ENCODE results near the gene RAB20. TPM values are rescaled to one million over a fixed set of nuclear protein-coding genes. Genes with fewer than 3 reads are reported as not detected.
"Not testable (repeated sequence)": the region's sequence is repeated elsewhere in the genome, so short reads cannot be mapped to it uniquely, and the experiment has no call there.

RAB20 gene
- total and polyA plus RNA-seq, 4 donors: 35.8 to 118 (median 45.4) TPM

DNA sequence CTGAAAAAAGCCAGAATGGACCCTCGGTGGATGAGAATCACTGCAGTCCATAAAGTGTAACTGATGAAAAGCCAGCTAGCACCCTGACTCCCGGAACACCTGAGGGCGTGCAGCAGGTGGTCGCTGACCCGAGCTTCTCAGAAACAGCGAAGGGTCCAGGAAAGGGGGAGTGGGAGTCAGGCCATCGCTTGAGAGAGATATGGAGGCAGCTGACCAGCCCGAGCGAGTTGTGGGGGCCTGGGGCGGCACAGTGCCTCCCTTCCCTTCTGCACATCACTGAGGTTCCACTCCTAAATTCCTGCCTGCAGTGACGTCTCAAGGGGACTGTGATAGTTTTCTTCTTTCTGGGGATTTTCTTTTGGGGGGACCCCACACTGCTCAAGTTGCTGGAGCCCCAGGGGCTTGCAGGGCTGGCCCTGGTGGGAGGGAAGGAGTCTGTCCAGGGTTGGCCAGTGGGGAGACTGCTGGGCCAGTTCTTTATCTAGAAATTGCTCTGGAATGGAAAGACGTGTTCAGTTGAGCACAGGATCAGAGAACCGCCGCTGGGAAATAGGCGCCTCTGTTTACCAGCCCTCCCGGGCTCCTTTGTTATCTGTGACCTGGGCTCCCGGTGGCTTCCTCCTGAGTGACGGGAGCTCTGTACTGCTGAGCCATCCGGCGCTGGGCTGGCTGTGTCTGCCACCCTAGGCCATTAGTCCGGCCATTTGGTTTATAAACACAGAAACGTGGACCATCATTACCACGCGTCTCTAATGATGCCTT is 71.3 kb downstream of the RAB20 start:
- Histone ChIP-seq H3K36me3 (ENCODE audit: control insufficient read depth in 4 of 4, insufficient read depth in 4 of 4, low read length in 4 of 4) (peaks cover 16 to 39% (median 26%) of the 10 kb centered on the region in 4 donors), H3K27ac (ENCODE audit: low read depth in 1 of 2, low read length in 1 of 2) (no peak overlapping the region), H3K9ac (ENCODE audit: insufficient read depth in 1 of 2, low read length in 2 of 2) (no peak overlapping the region), H3K4me1 (ENCODE audit: control insufficient read depth in 5 of 5, insufficient read depth in 5 of 5, low read length in 5 of 5) (no peaks in the 10 kb centered on the region), H3K27me3 (ENCODE audit: control insufficient read depth in 3 of 3, insufficient read depth in 3 of 3, low read length in 2 of 3) (no peaks in the 10 kb centered on the region), H3K4me3 (no peak overlapping the region), H3K9me3 (ENCODE audit: control insufficient read depth in 4 of 4, insufficient read depth in 3 of 4, low read length in 3 of 4) (no peaks in the 10 kb centered on the region)
- WGBS, 2 donors: 84 to 94% methylated on average over 24 of the region's 24 CpGs
- DNase-seq (no peak), ATAC-seq (ENCODE audit: insufficient read depth, low FRiP score) (no peak)
- TF ChIP-seq, protein P1, sequence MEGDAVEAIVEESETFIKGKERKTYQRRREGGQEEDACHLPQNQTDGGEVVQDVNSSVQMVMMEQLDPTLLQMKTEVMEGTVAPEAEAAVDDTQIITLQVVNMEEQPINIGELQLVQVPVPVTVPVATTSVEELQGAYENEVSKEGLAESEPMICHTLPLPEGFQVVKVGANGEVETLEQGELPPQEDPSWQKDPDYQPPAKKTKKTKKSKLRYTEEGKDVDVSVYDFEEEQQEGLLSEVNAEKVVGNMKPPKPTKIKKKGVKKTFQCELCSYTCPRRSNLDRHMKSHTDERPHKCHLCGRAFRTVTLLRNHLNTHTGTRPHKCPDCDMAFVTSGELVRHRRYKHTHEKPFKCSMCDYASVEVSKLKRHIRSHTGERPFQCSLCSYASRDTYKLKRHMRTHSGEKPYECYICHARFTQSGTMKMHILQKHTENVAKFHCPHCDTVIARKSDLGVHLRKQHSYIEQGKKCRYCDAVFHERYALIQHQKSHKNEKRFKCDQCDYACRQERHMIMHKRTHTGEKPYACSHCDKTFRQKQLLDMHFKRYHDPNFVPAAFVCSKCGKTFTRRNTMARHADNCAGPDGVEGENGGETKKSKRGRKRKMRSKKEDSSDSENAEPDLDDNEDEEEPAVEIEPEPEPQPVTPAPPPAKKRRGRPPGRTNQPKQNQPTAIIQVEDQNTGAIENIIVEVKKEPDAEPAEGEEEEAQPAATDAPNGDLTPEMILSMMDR (IDR thresholded peaks at IDR 0.05; ENCODE audit: control extremely low read depth, extremely low read depth): no peak

DNA sequence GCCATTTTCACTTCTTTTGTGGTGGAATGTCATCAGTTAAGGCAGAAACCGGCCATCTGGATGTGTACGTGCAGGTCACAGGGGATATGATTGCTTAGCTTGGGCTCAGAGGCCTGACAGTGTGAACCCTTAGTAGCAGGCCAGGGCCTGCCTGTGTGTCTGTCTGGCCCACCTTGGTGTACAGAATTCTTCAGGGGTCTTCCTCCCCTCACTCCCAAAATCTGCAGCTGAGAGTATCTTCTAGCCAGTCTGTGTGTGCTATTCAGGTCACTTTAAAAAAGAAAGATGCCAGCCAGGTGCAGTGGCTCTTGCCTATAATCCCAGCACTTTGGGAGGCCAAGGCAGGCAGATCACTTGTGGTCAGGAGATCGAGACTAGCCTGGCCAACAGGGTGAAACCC is 74.6 kb downstream of the RAB20 start:
- not testable (repeated sequence) for H3K4me3 ChIP-seq

DNA sequence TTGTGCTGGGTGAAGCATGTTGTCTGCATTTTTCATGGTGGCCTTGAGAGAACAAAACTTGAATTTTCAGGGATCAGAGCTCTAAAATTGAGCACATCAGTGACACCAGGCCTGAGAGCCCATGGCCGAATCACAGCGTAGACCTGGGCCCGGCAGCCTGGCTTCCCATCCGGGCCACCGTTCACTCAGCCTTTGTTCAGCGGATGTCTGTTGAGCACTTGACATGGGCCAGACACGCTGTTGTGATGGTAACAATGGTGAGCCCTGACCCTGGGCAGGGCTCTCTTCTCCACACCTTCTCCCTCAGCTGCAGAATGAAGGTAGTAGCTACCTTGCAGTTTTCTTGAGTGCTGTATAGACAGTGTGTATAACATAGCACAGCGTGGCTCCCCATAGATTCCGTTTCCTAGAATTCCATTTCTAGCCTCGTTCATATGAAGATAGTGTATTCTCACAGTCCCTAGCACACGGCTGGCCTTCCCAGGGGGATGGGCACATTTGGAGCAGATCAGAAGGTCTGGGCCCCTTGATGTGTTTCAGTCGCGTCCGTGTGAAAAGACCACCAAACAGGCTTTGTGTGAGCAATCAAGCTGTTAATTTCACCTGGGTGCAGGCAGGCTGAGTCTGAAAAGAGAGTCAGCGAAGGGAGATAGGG is 75.3 kb downstream of the RAB20 start:
- H3K9me3 ChIP-seq (ENCODE audit: control insufficient read depth in 4 of 4, insufficient read depth in 3 of 4, low read length in 3 of 4): no peaks in the 10 kb centered on the region
- no peak for DNase-seq
- no peak for ATAC-seq (ENCODE audit: insufficient read depth, low FRiP score)
- H3K27ac ChIP-seq (ENCODE audit: low read depth in 1 of 2, low read length in 1 of 2): no peak overlapping the region
- no peaks in the 10 kb centered on the region for H3K27me3 ChIP-seq (ENCODE audit: control insufficient read depth in 3 of 3, insufficient read depth in 3 of 3, low read length in 2 of 3)
- peaks cover 14 to 36% (median 25%) of the 10 kb centered on the region in 4 donors for H3K36me3 ChIP-seq (ENCODE audit: control insufficient read depth in 4 of 4, insufficient read depth in 4 of 4, low read length in 4 of 4)
- no peak overlapping the region for H3K4me3 ChIP-seq
- H3K4me1 ChIP-seq (ENCODE audit: control insufficient read depth in 5 of 5, insufficient read depth in 5 of 5, low read length in 5 of 5): no peaks in the 10 kb centered on the region
- 91 to 93% methylated on average over 15 of the region's 15 CpGs for WGBS, 2 donors
- TF ChIP-seq, protein P1 (IDR thresholded peaks at IDR 0.05; ENCODE audit: control extremely low read depth, extremely low read depth): no peak
- no peak overlapping the region for H3K9ac ChIP-seq (ENCODE audit: insufficient read depth in 1 of 2, low read length in 2 of 2)

More for the DNA sequence above, 74.6 kb downstream of the RAB20 start:
- H3K9me3 ChIP-seq (ENCODE audit: control insufficient read depth in 4 of 4, insufficient read depth in 3 of 4, low read length in 3 of 4); H3K9ac ChIP-seq (ENCODE audit: insufficient read depth in 1 of 2, low read length in 2 of 2); H3K27me3 ChIP-seq (ENCODE audit: control insufficient read depth in 3 of 3, insufficient read depth in 3 of 3, low read length in 2 of 3); DNase-seq; H3K4me1 ChIP-seq (ENCODE audit: control insufficient read depth in 5 of 5, insufficient read depth in 5 of 5, low read length in 5 of 5); H3K27ac ChIP-seq (ENCODE audit: low read depth in 1 of 2, low read length in 1 of 2); ATAC-seq (ENCODE audit: insufficient read depth, low FRiP score): not testable (repeated sequence)
- WGBS, 2 donors: 81 to 87% methylated on average over 3 of the region's 3 CpGs
- peaks cover 14 to 42% (median 27%) of the 10 kb centered on the region in 4 donors for H3K36me3 ChIP-seq (ENCODE audit: control insufficient read depth in 4 of 4, insufficient read depth in 4 of 4, low read length in 4 of 4)

DNA sequence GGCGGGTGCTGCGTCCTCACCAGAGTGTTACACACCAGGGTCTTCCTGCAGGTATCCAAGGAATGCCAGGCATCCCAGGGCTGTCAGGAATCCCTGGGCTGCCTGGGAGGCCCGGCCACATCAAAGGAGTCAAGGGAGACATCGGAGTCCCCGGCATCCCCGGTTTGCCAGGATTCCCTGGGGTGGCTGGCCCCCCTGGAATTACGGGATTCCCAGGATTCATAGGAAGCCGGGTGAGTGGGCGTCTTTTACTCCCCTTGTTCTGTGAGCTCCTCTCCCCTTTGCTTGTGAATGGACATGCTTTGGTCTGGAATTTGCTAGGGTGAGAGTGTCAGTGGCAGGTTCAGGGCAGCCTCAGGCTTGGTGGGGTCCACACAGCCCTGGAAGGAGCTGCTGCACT is 75.9 kb downstream of the RAB20 start:
- ATAC-seq (ENCODE audit: insufficient read depth, low FRiP score) (no peak), DNase-seq (no peak)
- Histone ChIP-seq H3K9ac (ENCODE audit: insufficient read depth in 1 of 2, low read length in 2 of 2) (no peak overlapping the region), H3K27ac (ENCODE audit: low read depth in 1 of 2, low read length in 1 of 2) (no peak overlapping the region), H3K4me3 (no peak overlapping the region), H3K4me1 (ENCODE audit: control insufficient read depth in 5 of 5, insufficient read depth in 5 of 5, low read length in 5 of 5) (no peaks in the 10 kb centered on the region), H3K9me3 (ENCODE audit: control insufficient read depth in 4 of 4, insufficient read depth in 3 of 4, low read length in 3 of 4) (no peaks in the 10 kb centered on the region), H3K27me3 (ENCODE audit: control insufficient read depth in 3 of 3, insufficient read depth in 3 of 3, low read length in 2 of 3) (no peaks in the 10 kb centered on the region), H3K36me3 (ENCODE audit: control insufficient read depth in 4 of 4, insufficient read depth in 4 of 4, low read length in 4 of 4) (peaks cover 12 to 36% (median 23%) of the 10 kb centered on the region in 4 donors)
- WGBS, 2 donors: 67 to 80% methylated on average over 9 of the region's 9 CpGs
- TF ChIP-seq, protein P1 (IDR thresholded peaks at IDR 0.05; ENCODE audit: control extremely low read depth, extremely low read depth): no peak

Data from lung (tissue), 12 donors.